MM.1S (cell line): ENCODE data around the gene COX14.

Experiments
- CTCF ChIP-seq: fragments of 300-600 bp; sonication (generic); IDR thresholded peaks from 2 replicates; pipeline ENCODE4 v1.5.1; 2016; ENCODE audit warnings: antibody characterized with exemption, low read length, mixed read lengths
- EZH2 ChIP-seq: fragments of 300-600 bp; sonication (generic); optimal IDR thresholded peaks from 2 replicates; pipeline ENCODE3; 2017; ENCODE audit warnings: low read depth, mild to moderate bottlenecking, antibody characterized with exemption, low read length, mixed read lengths
- EZH2phosphoT487 ChIP-seq: fragments of 300-600 bp; sonication (generic); IDR thresholded peaks from 2 replicates; pipeline ENCODE4 v1.6.1; 2018; ENCODE audit warnings: antibody characterized with exemption, low read length

- TF ChIP-seq EZH2 (no peak), CTCF (no peak), EZH2phosphoT487 (no peak)
These were observed 48.6 kb downstream of the COX14 start for GRCh38 chr12:50160643-50161042.
